HG03565 (cell line): ENCODE measurements around the gene FNDC11.
"Not testable (repeated sequence)": the region's sequence is repeated elsewhere in the genome, so short reads cannot be mapped to it uniquely, and the experiment has no call there.

ENCODE experiments used
- ATAC-seq: cut with Tn5 transposase; IDR thresholded peaks from one replicate; pipeline ENCODE4 v1.9.1; 2021; ENCODE audit warnings: mild to moderate bottlenecking, moderate library complexity; ENCODE audit not compliant: unreplicated experiment

Gene FNDC11

DNA sequence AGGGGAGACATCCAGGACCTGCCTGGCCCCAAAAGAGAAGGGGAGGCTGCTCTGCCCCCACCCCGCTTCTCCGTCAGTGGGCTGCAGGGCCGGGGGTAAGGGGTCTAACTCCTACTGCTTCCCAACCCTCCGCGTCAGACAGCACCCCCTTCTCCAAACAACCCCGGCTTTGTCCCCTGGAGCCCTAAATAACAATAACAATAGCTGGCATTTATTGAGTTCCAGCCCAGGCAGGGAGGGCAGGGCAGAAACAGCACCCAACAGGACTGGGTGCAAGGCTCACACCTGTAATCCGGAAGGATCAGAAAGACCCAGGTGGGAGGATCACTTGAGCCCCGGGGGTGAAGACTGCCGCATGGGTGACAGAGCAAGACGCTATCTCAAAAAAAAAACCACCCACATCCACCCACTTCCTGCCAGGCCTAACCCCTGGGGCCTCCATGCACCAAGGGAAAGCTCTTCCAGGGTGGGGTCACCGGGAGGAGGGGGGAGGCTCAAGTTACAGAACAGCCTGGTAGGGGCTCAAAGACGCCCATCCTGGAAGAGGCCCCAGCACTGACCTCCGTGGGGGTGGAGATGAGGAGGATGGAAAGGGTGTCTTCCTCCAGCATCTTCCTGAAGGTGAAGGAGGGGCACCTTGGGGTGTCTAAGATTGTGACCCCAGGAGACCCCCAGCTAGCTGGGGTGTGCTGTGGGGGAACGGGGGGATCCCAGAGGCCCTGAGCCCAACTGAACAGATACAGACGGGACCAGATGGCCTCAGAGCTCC is 1.3 kb upstream of the FNDC11 start:
- no peak for ATAC-seq

DNA sequence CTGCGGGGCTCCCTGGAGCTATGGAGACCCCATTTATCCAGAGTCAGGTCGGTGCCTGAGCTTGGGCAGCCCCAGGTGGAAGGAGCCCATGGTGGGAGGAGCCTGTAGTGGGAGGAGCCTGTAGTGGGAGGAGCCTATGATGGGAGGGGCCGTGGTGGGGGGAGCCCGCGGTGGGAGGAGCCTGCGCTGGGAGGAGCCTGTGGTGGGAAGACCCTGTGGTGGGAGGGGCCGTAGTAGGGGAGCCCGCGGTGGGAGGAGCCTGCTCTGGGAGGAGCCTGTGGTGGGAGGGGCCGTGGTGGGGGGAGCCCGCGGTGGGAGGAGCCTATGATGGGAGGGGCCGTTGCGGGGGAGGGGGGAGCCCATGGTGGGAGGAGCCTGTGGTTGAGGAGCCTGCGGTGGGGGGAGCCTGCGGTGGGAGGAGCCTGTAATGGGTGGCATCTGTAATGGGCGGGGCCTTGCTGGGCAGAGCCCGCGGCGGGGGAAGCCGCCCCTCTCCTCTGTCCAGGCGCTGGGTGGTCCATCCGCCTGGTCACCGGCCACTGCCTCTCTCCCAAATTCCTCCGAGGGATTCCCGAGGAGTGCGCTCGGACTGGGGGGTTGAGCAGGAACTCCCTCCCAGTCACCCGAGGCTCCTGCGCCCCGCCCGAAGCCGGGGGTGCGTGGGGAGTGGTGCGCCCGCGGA is 567 bp upstream of the FNDC11 start:
- ATAC-seq, result no peak

DNA sequence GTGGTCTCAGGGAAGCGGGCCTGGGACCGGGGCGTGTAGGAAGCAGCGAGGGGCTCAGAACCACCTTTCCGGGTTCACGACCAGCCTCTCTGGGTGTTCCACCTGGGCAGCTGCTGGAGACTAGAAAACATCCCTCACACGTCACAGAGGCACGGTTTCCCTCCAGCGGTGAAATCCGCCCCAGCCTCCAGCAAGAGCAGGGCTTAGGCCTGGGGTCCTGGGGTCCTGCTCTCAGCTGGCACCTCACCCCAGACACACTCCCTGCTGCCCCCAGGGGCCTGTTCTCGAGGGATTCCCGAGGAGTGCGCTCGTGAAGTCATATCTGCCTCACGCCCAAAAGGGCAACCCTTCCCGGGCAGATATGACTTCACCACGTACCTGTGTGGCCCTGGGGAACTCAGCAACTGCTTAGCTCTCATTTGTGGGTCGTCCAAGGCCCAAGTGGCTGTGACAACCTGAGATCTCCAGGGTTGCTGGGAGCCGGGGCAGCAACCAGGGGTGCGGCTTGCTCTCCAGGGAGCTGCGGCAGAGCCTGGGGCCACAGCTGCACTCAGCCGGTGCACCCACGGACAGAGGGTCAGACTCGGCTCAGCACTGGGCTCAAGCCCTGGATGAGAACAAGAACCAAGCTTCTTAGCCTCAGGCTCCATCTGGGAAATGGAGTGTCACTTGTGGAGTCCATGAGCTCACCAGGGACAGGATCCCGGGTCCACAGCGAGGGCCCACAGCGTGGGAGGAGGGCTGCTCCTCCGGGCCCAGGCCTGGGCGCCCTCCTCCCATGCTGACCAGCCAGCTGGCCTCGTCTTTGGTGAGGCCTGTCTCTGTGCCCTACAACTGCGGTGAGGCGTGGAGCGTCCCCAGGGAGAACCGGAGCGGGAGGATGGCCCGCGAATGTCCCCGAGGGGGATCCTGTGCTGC is 661 bp downstream of the FNDC11 start:
- ATAC-seq, result no peak

DNA sequence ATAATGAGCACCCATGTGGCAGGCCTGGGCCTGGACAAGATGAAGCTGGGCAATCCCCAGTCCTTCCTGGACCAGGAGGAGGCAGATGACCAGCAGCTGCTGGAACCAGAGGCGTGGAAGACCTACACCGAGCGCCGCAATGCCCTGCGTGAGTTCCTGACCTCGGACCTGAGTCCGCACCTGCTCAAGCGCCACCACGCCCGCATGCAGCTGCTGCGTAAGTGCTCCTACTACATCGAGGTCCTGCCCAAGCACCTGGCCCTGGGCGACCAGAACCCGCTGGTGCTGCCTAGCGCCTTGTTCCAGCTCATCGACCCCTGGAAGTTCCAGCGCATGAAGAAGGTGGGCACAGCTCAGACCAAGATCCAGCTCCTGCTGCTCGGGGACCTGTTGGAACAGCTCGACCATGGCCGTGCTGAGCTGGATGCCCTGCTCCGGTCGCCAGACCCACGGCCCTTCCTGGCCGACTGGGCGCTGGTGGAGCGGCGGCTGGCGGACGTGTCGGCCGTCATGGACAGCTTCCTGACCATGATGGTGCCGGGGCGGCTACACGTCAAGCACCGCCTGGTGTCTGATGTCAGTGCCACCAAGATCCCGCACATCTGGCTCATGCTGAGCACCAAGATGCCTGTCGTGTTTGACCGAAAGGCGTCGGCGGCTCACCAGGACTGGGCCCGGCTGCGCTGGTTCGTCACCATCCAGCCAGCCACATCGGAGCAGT is 1.9 kb downstream of the FNDC11 start:
- ATAC-seq, result no peak

DNA sequence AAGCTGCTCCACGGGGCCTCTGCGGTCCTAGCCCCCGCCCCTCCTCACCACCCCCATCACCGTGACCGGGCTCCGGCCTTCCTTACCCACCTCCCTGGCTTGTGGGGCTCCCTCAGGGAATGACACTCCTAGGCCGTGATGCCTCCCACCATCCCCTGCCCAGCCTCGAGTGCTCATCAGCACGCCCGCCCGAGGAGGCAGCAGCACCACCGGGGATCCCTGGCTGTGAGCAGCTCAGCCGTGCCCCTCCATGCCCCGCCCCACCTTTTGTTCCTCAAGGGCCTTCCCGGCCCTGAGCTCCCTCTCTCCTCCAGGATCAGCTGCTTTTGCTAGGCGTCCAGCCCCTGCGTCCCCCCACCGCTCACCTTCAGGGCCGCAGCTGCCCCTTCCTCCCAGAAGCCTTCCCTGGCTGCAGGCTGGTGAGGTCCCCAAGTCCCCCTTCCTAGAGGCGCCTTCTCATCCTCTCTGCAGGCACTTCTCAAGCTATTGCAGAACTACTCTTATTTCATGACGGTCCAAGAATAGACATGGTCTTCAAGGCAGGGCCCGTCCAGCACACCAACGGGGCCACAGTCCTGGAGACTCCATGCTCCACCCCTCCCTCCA is 3.0 kb downstream of the FNDC11 start:
- no peak for ATAC-seq

- no peak for ATAC-seq
These were observed 3.5 kb downstream of the FNDC11 start for GRCh38 chr20:63557481-63557891.

GRCh38 chr20:63558804-63559484 is 5.0 kb downstream of the FNDC11 start:
- no peak for ATAC-seq

DNA sequence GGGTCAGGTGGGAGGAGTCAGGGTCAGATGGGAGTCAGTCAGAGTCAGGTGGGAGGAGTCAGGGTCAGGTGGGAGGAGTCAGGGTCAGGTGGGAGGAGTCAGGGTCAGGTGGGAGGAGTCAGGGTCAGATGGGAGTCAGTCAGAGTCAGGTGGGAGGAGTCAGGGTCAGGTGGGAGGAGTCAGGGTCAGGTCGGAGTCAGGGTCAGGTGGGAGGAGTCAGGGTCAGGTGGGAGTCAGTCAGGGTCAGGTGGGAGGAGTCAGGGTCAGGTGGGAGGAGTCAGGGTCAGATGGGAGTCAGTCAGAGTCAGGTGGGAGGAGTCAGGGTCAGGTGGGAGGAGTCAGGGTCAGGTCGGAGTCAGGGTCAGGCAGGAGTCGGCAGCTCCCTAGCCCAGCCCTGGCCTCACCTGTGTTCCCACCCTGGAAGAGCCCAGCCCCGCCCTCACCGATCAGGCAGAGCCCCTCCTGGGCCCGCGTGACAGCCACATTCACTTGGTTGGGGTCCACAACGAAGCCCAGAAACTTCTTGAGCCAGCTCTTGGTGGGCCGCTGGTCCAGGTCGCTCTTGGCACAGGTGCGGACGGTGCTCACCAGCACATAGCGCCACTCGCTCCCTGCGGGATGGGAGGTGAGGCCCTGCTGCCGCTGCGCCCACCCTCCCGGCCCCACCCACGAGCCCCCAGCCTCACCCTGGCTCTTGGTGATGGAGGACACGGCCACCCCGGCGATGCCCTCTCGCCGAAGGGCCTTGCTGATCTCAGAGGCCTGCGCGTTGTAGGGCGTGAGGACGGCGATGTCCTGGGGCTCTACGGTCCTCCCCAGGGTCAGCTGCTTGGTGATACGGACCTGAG is 5.8 kb downstream of the FNDC11 start:
- not testable (repeated sequence) for ATAC-seq

DNA sequence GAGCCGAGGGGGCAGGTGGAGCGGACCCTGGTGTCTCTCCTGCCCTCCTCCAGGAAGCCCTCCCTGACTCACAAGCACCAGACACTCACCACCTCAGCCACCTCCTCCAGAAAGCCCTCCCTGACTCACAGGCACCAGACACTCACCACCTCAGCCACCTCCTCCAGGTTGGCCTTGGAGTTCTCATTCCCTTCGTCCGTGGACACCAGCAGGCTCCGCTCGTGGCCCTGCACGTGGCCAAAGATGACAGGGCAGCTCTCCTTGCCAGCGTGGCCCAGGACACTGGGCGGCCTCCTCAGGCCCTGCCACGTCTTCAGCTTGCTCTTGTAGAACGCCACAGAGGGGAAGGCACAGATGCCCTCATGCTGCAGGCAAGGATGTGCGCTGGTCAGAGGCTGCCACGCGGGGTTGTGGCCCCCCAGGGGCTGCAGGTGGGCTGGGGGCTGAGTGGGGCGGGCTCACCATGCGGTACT is 6.4 kb downstream of the FNDC11 start:
- ATAC-seq, result no peak

- no peak for ATAC-seq
These were observed 7.1 kb downstream of the FNDC11 start for GRCh38 chr20:63560856-63561609.

DNA sequence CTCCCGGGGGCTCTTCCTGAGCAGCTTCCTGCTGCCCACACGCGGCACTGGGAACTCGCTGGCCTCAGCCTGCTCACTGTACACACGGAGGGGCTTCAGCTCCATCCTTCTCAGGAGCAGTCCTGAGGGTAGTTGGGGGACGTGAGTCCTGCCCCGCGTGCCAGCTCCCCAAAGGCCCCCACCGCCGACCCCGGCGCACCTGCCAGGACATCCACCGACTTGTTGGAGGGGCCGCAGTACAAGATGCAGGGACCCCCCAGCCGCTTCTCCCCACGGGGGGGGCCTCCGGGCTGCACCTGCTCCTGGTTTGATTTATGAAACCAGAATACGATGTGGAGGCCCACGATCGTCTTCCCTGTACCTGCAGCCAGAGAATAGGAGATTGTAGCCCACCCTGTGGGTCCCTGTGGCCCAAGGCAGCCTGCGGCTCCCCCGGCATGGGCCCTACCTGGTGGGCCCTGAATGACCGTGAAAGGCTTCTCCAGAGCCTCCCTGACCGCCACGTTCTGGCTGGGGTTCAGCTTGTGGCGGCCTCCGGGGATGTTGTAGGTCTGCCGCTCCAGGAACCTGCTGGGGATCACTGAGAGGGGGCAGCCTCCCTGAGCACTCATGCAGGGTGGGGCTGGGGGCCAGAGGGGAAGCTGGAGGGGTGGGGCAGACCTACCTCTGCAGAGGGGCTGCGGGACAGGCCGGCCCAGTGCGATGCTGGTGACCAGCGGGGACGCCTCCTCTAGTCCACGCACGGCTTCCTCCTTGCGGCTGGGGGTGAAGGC is 7.9 kb downstream of the FNDC11 start:
- no peak for ATAC-seq

- ATAC-seq, result no peak
These were observed 8.7 kb downstream of the FNDC11 start for GRCh38 chr20:63562461-63563224.

- no peak for ATAC-seq
These were observed 9.4 kb downstream of the FNDC11 start for GRCh38 chr20:63563225-63563935.

DNA sequence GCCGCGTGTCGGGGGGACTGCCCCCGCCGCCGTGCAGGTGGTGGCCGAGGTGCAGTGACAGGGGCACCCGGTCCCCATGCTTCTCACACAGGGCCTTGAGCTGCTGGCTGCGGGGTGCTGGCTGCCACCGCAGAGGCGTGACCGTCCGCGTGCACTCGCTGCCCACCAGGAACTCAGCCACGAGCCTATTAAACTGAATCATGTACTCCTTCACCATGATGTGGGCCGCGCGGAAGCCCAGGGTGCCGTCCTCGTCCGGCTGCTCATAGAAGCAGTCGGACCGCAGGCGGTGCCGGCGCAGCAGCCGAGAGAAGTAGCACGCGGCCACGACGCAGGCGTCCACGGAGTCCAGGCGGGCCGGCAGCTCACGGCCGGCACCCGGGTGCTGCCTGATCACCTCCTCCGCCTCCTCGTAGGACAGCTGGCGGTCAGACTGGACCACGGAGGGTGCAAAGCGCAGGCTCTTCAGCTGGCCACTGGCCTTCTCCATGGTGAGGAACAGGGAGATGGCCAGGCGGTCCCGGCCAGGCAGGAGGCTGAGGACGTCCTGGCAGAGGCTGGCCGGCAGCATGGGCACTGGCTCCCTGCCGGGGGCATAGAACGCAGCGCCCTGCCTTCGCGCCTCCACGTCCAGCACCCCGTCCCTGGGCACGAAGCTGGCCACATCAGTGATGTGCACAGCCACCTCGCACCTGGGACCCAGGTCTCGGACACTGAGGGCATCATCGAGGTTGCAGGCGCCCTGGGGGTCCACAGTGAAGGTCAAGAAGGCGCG is 10.3 kb downstream of the FNDC11 start:
- no peak for ATAC-seq

DNA sequence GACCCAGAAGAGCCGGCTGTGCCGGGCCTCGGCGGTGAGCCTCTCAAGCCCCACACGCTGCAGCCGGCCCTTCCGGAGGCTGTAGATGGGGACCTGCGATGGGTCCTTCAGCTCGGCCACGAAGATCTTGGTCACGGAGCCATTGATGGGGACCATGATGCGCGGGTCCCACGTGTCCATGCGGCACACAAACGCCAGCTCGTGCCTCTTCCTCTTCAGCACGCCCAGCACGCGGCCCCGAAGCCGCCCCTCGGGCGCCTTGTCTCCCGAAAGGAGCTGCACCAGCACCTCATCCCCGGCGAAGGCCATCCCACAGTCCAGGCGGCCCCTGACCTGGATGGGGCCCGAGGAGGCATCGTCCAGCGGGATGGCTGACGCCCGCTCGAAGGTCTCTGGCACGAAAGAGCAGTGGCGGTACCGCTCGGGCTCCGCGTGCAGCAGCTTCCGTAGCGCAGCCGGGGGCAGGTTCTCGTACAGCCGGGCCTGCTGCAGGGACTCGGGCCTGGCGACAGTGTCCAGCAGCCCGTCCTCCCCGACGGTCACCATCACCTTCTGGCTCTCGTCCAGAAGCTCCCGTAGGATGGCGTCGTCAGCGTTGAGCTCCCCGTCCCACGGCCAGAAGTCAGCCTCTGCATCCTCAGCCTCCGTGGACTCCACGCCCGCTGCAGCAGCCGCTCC is 11.2 kb downstream of the FNDC11 start:
- ATAC-seq, result no peak
